Bronchial epithelial cell (primary cell): ENCODE measurements around the gene A4GALT. TPM values are rescaled to one million over a fixed set of nuclear protein-coding genes. Genes with fewer than 3 reads are reported as not detected.
A peak's percentile ranks its signal among the peaks of the same experiment; 100 is the strongest.

Source experiments
- DNase-seq: peaks from one replicate; pipeline ENCODE4 v3.0.0-alpha.2; 2010; ENCODE audit warnings: low read depth
- FAIRE-seq: peaks from 2 replicates; lab custom pipeline; 2011; peaks lifted over from hg19 to GRCh38; lab: Jason Lieb, UNC
- H3K27me3 ChIP-seq: 2 replicates; pipeline ENCODE4 v1.5.1; 2011; ENCODE audit warnings: low read length; ENCODE audit not compliant: control insufficient read depth, insufficient read depth
- H3K36me3 ChIP-seq: 2 replicates; pipeline ENCODE4 v1.5.1; 2011; ENCODE audit warnings: low read length; ENCODE audit not compliant: control insufficient read depth, insufficient read depth
- H3K4me3 ChIP-seq: 2 replicates; pipeline ENCODE4 v1.5.1; 2011; ENCODE audit warnings: mild to moderate bottlenecking, low read depth, low read length, control low read depth
- total RNA-seq: library from RNA; depleted of rRNA; stranded (reverse); fragments of >200 nt; gene quantifications from 2 replicates; pipeline ENCODE4 v1.2.1, GENCODE V29; 2014
- TF ChIP-seq, protein P1 (sequence below): IDR thresholded peaks from 2 replicates; pipeline ENCODE4 v1.5.1; 2011; ENCODE audit warnings: mild to moderate bottlenecking, moderate library complexity, low read length, control low read depth, inconsistent platforms; ENCODE audit not compliant: insufficient read depth, severe bottlenecking

The A4GALT gene
- total RNA-seq, 1 donor from 2014 or later = 12.4 TPM

DNA sequence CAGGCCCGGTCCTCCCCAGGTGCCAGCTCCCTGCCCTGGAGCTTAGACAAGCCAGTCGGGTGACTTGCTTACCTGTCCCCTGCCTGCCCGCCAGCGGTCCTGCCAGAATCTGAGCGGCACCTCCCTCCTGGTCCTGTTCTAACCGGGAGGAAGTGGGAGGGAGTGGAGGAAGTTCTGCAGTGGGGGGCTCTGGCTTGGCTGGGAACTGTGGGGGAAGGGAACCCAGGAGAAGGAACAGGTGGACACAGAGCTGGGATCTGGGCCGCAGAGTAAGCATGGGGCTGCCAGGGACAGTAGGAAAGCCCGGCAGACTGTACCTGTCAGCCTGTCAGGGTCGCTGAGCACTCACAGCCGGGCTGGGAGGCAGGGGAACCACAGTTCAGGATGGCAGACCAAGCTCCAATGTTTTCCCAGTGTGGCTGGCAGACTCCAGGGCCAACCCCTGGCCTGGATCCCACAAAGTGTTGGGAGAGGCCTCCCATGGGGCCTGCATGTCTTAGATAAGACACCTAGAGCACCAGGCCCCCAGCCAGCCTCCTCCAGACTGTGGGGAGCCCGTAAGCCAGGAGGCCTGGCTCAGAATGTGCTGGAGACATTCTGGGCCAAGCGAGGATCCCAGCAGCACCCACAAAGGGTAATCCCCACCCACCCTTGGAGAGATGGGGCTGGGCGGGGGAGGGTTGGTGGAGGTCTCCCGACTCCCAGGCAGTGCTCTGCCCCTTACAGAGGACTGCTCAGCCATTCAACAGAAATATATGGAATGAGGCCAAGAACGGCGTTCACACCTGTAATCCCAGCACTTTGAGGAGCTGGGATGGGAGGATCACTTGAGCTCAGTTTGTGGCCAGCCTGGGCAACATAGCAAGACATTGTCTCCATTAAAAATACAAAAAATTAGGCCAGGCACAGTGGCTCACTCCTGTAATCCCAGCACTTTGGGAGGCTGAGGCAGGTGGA, 73.8 kb downstream of the A4GALT start:
- H3K4me3 ChIP-seq = peak overlapping the region; percentile 7
- DNase-seq (no peak), FAIRE-seq (no peak)
- no peaks in the 10 kb centered on the region for H3K36me3 ChIP-seq
- TF ChIP-seq, protein P1, sequence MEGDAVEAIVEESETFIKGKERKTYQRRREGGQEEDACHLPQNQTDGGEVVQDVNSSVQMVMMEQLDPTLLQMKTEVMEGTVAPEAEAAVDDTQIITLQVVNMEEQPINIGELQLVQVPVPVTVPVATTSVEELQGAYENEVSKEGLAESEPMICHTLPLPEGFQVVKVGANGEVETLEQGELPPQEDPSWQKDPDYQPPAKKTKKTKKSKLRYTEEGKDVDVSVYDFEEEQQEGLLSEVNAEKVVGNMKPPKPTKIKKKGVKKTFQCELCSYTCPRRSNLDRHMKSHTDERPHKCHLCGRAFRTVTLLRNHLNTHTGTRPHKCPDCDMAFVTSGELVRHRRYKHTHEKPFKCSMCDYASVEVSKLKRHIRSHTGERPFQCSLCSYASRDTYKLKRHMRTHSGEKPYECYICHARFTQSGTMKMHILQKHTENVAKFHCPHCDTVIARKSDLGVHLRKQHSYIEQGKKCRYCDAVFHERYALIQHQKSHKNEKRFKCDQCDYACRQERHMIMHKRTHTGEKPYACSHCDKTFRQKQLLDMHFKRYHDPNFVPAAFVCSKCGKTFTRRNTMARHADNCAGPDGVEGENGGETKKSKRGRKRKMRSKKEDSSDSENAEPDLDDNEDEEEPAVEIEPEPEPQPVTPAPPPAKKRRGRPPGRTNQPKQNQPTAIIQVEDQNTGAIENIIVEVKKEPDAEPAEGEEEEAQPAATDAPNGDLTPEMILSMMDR = no peak
- H3K27me3 ChIP-seq = no peaks in the 10 kb centered on the region

DNA sequence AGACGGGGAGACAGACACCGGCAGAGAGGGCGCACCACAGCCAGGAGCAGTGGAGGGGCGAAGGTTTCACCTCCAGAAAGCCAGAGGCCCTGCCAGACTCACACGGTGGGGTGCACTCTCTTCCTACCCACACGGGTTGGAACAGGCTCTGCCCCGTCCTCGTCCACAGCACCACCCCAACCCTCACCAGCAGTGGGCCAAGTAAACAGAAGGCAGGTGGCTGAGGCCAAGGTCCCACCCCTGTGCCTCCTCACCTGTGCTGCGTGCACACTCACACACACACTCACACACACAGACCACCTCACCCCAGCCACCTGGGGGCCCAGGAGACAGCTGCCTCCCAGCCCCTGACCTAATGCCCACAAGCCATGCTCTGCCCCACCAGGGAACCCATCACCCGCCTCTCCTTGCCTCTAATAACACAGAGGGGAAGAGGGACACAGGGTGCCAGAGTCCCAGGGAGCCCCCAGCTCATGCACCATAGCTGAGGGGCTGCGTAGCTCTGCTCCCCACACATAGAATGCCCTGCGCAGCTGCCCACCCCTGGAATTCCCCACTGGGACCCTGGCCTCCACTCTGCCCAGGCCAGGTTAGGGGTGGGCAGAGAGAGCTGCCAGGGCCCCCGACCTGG, 74.6 kb downstream of the A4GALT start:
- no peaks in the 10 kb centered on the region for H3K36me3 ChIP-seq
- TF ChIP-seq, protein P1 = no peak
- peak overlapping the region; percentile 7 for H3K4me3 ChIP-seq
- DNase-seq (no peak), FAIRE-seq (no peak)
- no peaks in the 10 kb centered on the region for H3K27me3 ChIP-seq

DNA sequence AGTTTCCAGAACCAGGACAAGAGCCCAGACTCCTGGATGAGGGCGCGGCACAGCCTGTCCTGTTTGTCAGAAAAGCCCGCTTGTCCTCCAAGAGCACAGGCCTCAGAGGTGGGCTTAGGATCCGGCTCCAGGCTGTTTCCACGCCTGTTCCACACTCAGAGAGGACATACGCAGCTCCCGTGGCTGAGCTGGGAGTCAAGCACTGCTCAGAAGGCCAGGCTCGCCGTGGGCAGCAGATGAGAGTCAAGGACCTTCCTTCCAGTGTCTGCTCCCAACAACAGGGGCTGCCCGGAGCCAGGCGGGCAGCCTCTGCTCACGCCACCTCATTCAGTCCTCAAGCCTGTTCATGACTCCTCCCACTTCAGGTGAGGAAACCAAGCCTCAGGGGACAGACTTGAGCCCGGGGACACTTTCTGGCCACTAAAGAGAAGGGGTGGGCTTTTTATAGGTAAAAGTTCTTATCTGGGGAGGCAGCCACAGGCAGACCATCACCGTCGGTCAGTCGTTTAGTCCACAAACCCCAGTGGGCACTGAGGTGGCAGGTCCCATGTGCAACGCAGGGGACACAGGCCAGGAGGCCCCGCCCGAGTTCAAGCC, 75.2 kb downstream of the A4GALT start:
- Histone ChIP-seq H3K4me3 (no peak overlapping the region), H3K27me3 (no peaks in the 10 kb centered on the region), H3K36me3 (no peaks in the 10 kb centered on the region)
- peak; percentile 41 for DNase-seq
- TF ChIP-seq, protein P1 = no peak
- no peak for FAIRE-seq

DNA sequence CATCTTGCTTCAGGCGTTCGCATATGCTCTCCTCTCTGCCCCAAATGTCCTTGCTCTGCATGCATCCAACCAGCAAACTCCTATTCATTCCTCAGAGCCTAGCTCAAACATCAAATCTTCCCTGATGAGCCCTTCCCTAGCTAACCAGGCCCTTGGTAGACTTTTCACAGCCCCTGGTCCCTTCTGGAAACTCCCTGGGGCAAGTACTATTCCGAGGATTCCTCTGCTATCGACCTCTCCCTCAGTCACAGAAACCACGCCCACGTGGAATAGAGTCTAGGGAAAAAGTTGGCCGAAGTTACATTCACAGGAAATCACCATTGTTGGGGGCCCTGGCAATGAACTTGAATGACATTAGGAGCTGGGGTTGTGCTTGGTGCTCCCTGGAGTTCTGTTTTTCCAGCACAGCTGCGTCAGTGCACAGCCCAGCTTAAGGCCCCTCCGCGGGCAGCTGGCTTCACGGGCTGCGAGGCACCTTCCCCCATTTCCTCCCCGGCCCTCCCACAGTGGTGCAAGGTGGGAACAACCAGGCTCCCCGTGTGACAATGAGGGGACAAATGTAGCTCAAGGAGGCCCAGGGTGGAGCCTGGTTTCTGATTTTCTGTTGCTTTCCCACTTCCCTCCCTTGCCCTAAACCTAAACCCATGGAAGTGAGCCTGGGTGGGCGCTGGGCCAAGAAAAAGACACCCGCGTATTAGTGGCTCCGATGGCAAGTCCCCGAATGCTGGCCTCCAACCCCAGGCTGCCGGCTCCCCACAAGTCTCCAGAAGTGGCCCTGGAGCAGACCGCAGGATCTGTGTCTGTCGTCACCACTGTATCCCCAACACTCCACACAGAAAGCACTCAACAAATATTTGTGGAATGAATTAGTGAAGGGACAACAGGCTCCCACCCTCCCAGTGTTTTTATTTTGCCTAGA, 76.0 kb downstream of the A4GALT start:
- no peak overlapping the region for H3K4me3 ChIP-seq
- H3K27me3 ChIP-seq = no peaks in the 10 kb centered on the region
- TF ChIP-seq, protein P1 = no peak
- DNase-seq = no peak
- H3K36me3 ChIP-seq = no peaks in the 10 kb centered on the region
- no peak for FAIRE-seq
